ENCODE results near the gene ELAVL1.

- TF ChIP-seq POLR2A (IDR thresholded peaks at IDR 0.05) (no peak), CTCF (IDR thresholded peaks at IDR 0.05 in 8 of 11, conservative IDR thresholded peaks at IDR 0.05 in 3 of 11) (no peak), POLR2AphosphoS5 (IDR thresholded peaks at IDR 0.05) (no peak)
Observed at GRCh38 chr19:7909471-7910067, 95.9 kb downstream of the ELAVL1 start.
